ENCODE results near the gene ACOXL.

ACOXL gene

GRCh38 chr2:111015283-111015995, 283.1 kb downstream of the ACOXL start:
- Histone ChIP-seq H3K18ac (ENCODE audit: low read depth in 1 of 2, low read length in 2 of 2) (no peak overlapping the region), H2AFZ (ENCODE audit: low read depth, low read length) (no peak overlapping the region), H2BK12ac (ENCODE audit: low read length in 2 of 2) (no peak overlapping the region), H3K14ac (ENCODE audit: low read length in 2 of 2) (no peak overlapping the region), H3K4me3 (ENCODE audit: insufficient read depth in 1 of 2, low read depth in 1 of 2, low read length in 2 of 2) (no peak overlapping the region), H3K4me1 (ENCODE audit: control insufficient read depth, insufficient read depth, low read depth, low read length) (no peaks in the 10 kb centered on the region), H4K8ac (ENCODE audit: low read length) (no peak overlapping the region), H2BK120ac (ENCODE audit: low read depth, low read length) (no peak overlapping the region), H2BK5ac (ENCODE audit: low read depth, low read length, poor library complexity, severe bottlenecking) (no peak overlapping the region), H2AK5ac (ENCODE audit: low read length, severe bottlenecking) (no peak overlapping the region), H3K27ac (ENCODE audit: low read length, poor library complexity, severe bottlenecking) (no peak overlapping the region), H3K4ac (ENCODE audit: low read depth in 1 of 2, low read length in 2 of 2) (no peak overlapping the region), H3K36me3 (ENCODE audit: control insufficient read depth in 1 of 2, insufficient read depth in 2 of 2, low read depth in 1 of 2, low read length in 2 of 2) (no peaks in the 10 kb centered on the region), H2BK15ac (ENCODE audit: low read depth, poor library complexity, severe bottlenecking) (no peak overlapping the region), H3K9ac (ENCODE audit: low read length) (no peak overlapping the region), H3K23ac (ENCODE audit: low read length in 2 of 2) (no peak overlapping the region), H4K91ac (ENCODE audit: low read length) (no peak overlapping the region), H3K79me1 (replicated peaks; ENCODE audit: low read length, poor library complexity, severe bottlenecking) (no peaks in the 10 kb centered on the region), H3K27me3 (ENCODE audit: control insufficient read depth in 1 of 2, insufficient read depth in 1 of 2, low read length in 2 of 2) (peaks cover 19 to 31% of the 10 kb centered on the region in 2 experiments), H3K4me2 (ENCODE audit: low read length, poor library complexity, severe bottlenecking) (no peak overlapping the region), H3K9me3 (ENCODE audit: control insufficient read depth, low read length) (peaks cover 19% of the 10 kb centered on the region)
- 82% methylated on average over 1 of the region's 2 CpGs for WGBS
- DNase-seq: no peak

GRCh38 chr2:111017034-111017622, 284.8 kb downstream of the ACOXL start:
- H2AK5ac ChIP-seq (ENCODE audit: low read length, severe bottlenecking): no peak overlapping the region
- no peak overlapping the region for H3K14ac ChIP-seq (ENCODE audit: low read length in 2 of 2)
- no peak overlapping the region for H3K9ac ChIP-seq (ENCODE audit: low read length)
- no peak overlapping the region for H2BK120ac ChIP-seq (ENCODE audit: low read depth, low read length)
- H3K27ac ChIP-seq (ENCODE audit: low read length, poor library complexity, severe bottlenecking): no peak overlapping the region
- H3K27me3 ChIP-seq (ENCODE audit: control insufficient read depth in 1 of 2, insufficient read depth in 1 of 2, low read length in 2 of 2): peaks cover 31 to 42% of the 10 kb centered on the region in 2 experiments
- no peak overlapping the region for H2AFZ ChIP-seq (ENCODE audit: low read depth, low read length)
- H3K9me3 ChIP-seq (ENCODE audit: control insufficient read depth, low read length): peaks cover 11% of the 10 kb centered on the region
- no peaks in the 10 kb centered on the region for H3K36me3 ChIP-seq (ENCODE audit: control insufficient read depth in 1 of 2, insufficient read depth in 2 of 2, low read depth in 1 of 2, low read length in 2 of 2)
- H2BK5ac ChIP-seq (ENCODE audit: low read depth, low read length, poor library complexity, severe bottlenecking): no peak overlapping the region
- WGBS: 87% methylated on average over 7 of the region's 7 CpGs
- H3K4me3 ChIP-seq (ENCODE audit: insufficient read depth in 1 of 2, low read depth in 1 of 2, low read length in 2 of 2): no peak overlapping the region
- H4K8ac ChIP-seq (ENCODE audit: low read length): no peak overlapping the region
- H3K4ac ChIP-seq (ENCODE audit: low read depth in 1 of 2, low read length in 2 of 2): no peak overlapping the region
- no peaks in the 10 kb centered on the region for H3K4me1 ChIP-seq (ENCODE audit: control insufficient read depth, insufficient read depth, low read depth, low read length)
- DNase-seq: no peak
- H3K4me2 ChIP-seq (ENCODE audit: low read length, poor library complexity, severe bottlenecking): no peak overlapping the region
- H2BK12ac ChIP-seq (ENCODE audit: low read length in 2 of 2): no peak overlapping the region
- H3K23ac ChIP-seq (ENCODE audit: low read length in 2 of 2): no peak overlapping the region
- no peaks in the 10 kb centered on the region for H3K79me1 ChIP-seq (replicated peaks; ENCODE audit: low read length, poor library complexity, severe bottlenecking)
- H4K91ac ChIP-seq (ENCODE audit: low read length): no peak overlapping the region
- H2BK15ac ChIP-seq (ENCODE audit: low read depth, poor library complexity, severe bottlenecking): no peak overlapping the region
- H3K18ac ChIP-seq (ENCODE audit: low read depth in 1 of 2, low read length in 2 of 2): no peak overlapping the region

- H3K79me1 ChIP-seq (replicated peaks; ENCODE audit: low read length, poor library complexity, severe bottlenecking): no peaks in the 10 kb centered on the region
- H3K9me3 ChIP-seq (ENCODE audit: control insufficient read depth, low read length): peaks cover 7% of the 10 kb centered on the region
- no peak overlapping the region for H4K8ac ChIP-seq (ENCODE audit: low read length)
- DNase-seq: no peak
- H3K18ac ChIP-seq (ENCODE audit: low read depth in 1 of 2, low read length in 2 of 2): no peak overlapping the region
- no peak overlapping the region for H3K14ac ChIP-seq (ENCODE audit: low read length in 2 of 2)
- H2AK5ac ChIP-seq (ENCODE audit: low read length, severe bottlenecking): no peak overlapping the region
- no peak overlapping the region for H2BK15ac ChIP-seq (ENCODE audit: low read depth, poor library complexity, severe bottlenecking)
- peaks cover 31 to 48% of the 10 kb centered on the region in 2 experiments for H3K27me3 ChIP-seq (ENCODE audit: control insufficient read depth in 1 of 2, insufficient read depth in 1 of 2, low read length in 2 of 2)
- H2BK5ac ChIP-seq (ENCODE audit: low read depth, low read length, poor library complexity, severe bottlenecking): no peak overlapping the region
- H3K36me3 ChIP-seq (ENCODE audit: control insufficient read depth in 1 of 2, insufficient read depth in 2 of 2, low read depth in 1 of 2, low read length in 2 of 2): no peaks in the 10 kb centered on the region
- H3K27ac ChIP-seq (ENCODE audit: low read length, poor library complexity, severe bottlenecking): no peak overlapping the region
- no peak overlapping the region for H3K9ac ChIP-seq (ENCODE audit: low read length)
- no peak overlapping the region for H4K91ac ChIP-seq (ENCODE audit: low read length)
- no peak overlapping the region for H2BK12ac ChIP-seq (ENCODE audit: low read length in 2 of 2)
- no peak overlapping the region for H3K4ac ChIP-seq (ENCODE audit: low read depth in 1 of 2, low read length in 2 of 2)
- no peak overlapping the region for H3K4me2 ChIP-seq (ENCODE audit: low read length, poor library complexity, severe bottlenecking)
- H3K4me3 ChIP-seq (ENCODE audit: insufficient read depth in 1 of 2, low read depth in 1 of 2, low read length in 2 of 2): no peak overlapping the region
- H3K4me1 ChIP-seq (ENCODE audit: control insufficient read depth, insufficient read depth, low read depth, low read length): no peaks in the 10 kb centered on the region
- 78% methylated on average over 6 of the region's 7 CpGs for WGBS
- H2BK120ac ChIP-seq (ENCODE audit: low read depth, low read length): no peak overlapping the region
- H3K23ac ChIP-seq (ENCODE audit: low read length in 2 of 2): no peak overlapping the region
- no peak overlapping the region for H2AFZ ChIP-seq (ENCODE audit: low read depth, low read length)
Observed at GRCh38 chr2:111017909-111018308, 285.5 kb downstream of the ACOXL start.

- peaks cover 44 to 61% of the 10 kb centered on the region in 2 experiments for H3K27me3 ChIP-seq (ENCODE audit: control insufficient read depth in 1 of 2, insufficient read depth in 1 of 2, low read length in 2 of 2)
- no peaks in the 10 kb centered on the region for H3K36me3 ChIP-seq (ENCODE audit: control insufficient read depth in 1 of 2, insufficient read depth in 2 of 2, low read depth in 1 of 2, low read length in 2 of 2)
- H3K4me1 ChIP-seq (ENCODE audit: control insufficient read depth, insufficient read depth, low read depth, low read length): no peaks in the 10 kb centered on the region
- H2BK5ac ChIP-seq (ENCODE audit: low read depth, low read length, poor library complexity, severe bottlenecking): no peak overlapping the region
- no peaks in the 10 kb centered on the region for H3K9me3 ChIP-seq (ENCODE audit: control insufficient read depth, low read length)
- DNase-seq: no peak
- H2BK12ac ChIP-seq (ENCODE audit: low read length in 2 of 2): no peak overlapping the region
- H3K4ac ChIP-seq (ENCODE audit: low read depth in 1 of 2, low read length in 2 of 2): no peak overlapping the region
- no peak overlapping the region for H3K27ac ChIP-seq (ENCODE audit: low read length, poor library complexity, severe bottlenecking)
- H3K14ac ChIP-seq (ENCODE audit: low read length in 2 of 2): no peak overlapping the region
- H2BK15ac ChIP-seq (ENCODE audit: low read depth, poor library complexity, severe bottlenecking): no peak overlapping the region
- WGBS: 80% methylated on average over 10 of the region's 10 CpGs
- H3K23ac ChIP-seq (ENCODE audit: low read length in 2 of 2): no peak overlapping the region
- H3K79me1 ChIP-seq (replicated peaks; ENCODE audit: low read length, poor library complexity, severe bottlenecking): no peaks in the 10 kb centered on the region
- H2BK120ac ChIP-seq (ENCODE audit: low read depth, low read length): no peak overlapping the region
- no peak overlapping the region for H2AFZ ChIP-seq (ENCODE audit: low read depth, low read length)
- H3K9ac ChIP-seq (ENCODE audit: low read length): no peak overlapping the region
- no peak overlapping the region for H3K4me2 ChIP-seq (ENCODE audit: low read length, poor library complexity, severe bottlenecking)
- H2AK5ac ChIP-seq (ENCODE audit: low read length, severe bottlenecking): no peak overlapping the region
- no peak overlapping the region for H4K91ac ChIP-seq (ENCODE audit: low read length)
- H3K18ac ChIP-seq (ENCODE audit: low read depth in 1 of 2, low read length in 2 of 2): no peak overlapping the region
- no peak overlapping the region for H3K4me3 ChIP-seq (ENCODE audit: insufficient read depth in 1 of 2, low read depth in 1 of 2, low read length in 2 of 2)
- H4K8ac ChIP-seq (ENCODE audit: low read length): no peak overlapping the region
Observed at GRCh38 chr2:111019381-111019780, 287.0 kb downstream of the ACOXL start.

Measured in mesenchymal stem cell (in vitro differentiated cells and primary cell).